Stimulated activated CD8-positive, alpha-beta memory T cell treated with anti-CD3 and anti-CD28 coated beads, Interleukin-12 subunit alpha, Interleukin-12 subunit beta, amount 100 ng/mL, for 24 hours (primary cell): ENCODE results near the gene BMP4.

Experiments used
- DNase-seq: peaks from one replicate; pipeline ENCODE4 v3.0.0-alpha.2; 2020; ENCODE audit errors: extremely low read depth

The BMP4 gene

DNA sequence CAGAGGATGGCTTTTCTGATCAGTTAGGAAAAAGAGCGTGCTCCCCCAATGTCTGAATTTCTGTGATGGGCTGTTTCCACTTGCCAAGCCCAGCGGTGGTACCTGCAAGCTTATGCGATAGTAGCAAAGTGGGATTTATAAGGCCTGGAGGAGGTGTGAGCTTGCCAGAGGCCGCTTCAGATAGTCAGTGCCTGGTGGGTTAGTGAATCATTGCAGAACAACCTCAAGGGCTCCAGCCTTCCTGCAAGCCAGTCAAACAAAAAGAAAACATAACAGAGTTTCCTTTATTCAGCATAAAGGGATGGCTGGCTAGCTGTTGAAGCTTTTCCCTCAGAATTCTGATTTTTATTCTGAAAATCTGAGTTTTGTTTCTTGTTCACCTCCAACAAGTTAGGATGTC lies 7.6 kb upstream of the BMP4 start:
- no peak for DNase-seq

DNA sequence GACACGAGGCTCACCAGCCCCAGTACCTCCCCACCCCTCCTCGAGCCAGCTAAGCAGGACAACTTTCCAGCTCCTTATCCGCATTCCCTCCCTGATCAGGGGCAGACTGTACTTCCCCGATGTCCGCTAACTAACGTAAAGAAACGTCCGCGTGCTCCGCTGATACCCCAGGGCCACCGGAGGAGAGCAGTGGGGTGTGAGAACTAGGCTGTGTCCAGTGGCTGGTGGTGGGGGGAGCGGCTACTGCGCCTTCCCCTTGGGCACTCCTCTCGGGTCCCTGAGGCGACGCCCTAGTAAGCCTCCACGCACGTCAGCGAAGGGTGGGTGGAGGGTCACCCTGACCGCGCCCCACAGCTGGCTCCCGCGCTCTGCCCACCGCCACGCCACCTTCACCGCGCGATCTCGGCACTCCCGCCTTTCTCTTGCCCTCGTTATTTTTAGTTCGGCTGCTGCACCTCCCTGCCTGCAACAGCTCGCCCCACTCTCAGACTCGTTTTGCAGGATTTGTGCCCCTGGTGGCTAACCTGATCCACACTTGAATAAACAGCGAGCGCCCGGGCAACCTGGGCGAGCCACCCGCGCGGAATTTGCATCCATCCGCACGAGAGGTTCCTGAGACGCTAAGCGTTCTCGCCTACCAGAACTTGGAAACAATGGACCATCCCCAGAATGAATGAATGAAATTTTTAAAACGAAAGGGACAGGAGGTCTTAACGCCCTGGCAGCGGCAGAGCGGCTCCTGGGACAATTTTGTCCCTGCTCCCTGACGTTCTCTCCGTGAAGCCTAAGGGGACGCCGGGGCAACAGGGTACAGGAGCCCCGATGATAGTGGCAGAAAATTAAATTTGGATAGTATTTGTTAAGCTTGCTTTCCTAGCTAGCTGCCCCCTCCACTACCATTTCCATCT lies 6.9 kb upstream of the BMP4 start:
- no peak for DNase-seq

- DNase-seq: no peak
Observed at GRCh38 chr14:53962953-53963319, 6.3 kb upstream of the BMP4 start.

GRCh38 chr14:53958628-53959027 lies 2.0 kb upstream of the BMP4 start:
- no peak for DNase-seq

DNA sequence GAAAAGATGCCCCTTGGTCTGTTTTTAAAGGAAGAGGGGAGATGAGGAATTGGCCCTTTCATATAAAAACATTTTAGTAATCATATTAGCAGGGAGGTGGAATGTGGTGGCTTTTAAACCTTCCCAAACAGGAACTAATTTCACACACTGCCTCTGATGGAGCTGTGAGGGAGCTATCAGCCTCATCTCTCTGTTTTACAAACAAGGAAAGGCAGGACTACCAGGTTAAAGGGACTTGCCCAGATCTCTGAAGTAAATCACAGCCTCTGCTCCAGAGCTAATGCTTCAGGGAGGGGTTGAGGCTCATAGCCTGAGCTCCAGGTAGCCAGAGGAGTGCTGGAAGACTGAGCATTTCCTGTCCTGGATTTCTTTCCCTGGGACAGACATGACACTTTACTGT lies 1.1 kb upstream of the BMP4 start:
- no peak for DNase-seq

- DNase-seq: no peak
Observed at GRCh38 chr14:53955671-53956426, 776 bp downstream of the BMP4 start.

- DNase-seq: no peak
Observed at GRCh38 chr14:53955229-53955556, 1.4 kb downstream of the BMP4 start.

- no peak for DNase-seq
Observed at GRCh38 chr14:53954551-53955228, 1.9 kb downstream of the BMP4 start.

DNA sequence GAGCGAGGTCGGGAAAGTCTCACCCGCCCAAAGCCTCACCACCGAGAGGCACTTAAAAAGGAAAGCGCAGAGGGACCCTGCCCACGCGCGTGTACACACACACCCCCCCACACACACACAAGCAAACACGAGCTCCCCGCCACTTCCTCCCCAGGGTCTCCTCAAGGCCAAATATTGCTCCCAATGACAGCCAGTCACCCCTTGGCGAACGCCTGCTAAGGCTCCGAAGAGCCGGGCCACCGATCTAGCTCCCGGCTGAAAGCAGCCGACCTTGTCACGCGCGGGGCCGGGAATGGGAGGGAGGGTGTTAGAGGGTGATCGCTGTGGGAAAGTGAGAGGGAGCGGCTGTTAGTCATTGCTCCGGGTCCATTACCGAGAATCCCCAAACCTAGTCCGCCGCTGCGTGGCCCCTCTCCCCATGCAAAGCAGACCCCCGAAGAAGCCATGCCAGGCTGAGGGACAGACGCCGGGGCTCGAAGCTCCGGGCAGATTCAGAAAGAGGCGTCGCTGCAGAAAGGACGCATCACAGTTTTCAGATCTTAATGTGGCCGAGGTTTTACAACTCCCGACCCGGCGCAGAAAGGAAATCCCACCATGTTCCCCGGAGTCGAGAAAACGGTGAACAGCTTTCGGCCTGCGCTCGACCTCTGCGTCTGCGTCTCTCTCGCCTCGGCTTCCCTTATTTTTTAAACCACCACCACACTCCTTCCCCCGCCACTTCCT lies 2.6 kb downstream of the BMP4 start:
- DNase-seq: no peak

GRCh38 chr14:53953002-53953827 lies 3.4 kb downstream of the BMP4 start:
- no peak for DNase-seq

GRCh38 chr14:53952533-53952932 lies 4.1 kb downstream of the BMP4 start:
- DNase-seq: no peak

DNA sequence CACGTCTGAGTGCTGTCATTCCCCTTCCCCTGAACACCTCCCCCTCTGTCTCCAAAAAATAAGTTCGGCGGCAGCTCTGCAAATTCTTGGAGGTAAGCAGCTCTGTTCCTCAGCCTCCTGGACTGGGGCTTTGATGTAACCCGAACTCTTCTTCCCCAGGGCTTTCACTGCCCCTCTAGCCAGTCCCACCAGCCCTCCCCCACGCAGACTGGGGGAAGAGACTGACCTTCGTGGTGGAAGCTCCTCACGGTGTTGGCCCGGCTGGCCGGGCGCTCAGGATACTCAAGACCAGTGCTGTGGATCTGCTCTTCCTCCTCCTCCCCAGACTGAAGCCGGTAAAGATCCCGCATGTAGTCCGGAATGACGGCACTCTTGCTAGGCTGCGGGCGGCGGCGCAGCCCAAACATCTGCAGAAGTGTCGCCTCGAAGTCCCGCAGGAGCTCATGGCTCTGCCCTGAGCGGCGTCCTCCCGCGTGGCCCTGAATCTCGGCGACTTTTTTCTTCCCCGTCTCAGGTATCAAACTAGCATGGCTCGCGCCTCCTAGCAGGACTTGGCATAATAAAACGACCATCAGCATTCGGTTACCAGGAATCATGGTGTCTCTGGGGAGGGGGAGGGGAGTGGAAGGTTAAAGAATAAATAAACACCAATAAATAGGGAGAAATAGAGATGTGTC lies 4.9 kb downstream of the BMP4 start:
- no peak for DNase-seq

DNA sequence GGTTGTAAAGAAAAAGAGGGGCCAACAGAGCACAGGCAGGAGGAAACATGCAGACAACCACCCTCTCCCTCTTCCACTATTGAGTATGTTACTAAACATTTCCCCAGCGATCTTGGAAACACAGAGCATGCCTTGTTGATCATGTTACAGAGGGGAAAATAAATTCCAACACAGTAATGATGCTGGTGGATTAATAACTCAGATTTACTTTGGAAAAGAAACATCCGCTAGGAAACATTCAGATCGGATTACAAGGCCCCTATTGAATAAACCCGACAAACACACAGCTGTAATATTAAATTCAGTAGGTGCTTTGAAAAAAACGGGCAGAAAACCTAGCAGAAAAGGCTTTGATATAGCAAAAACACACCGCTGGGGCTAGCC lies 5.4 kb downstream of the BMP4 start:
- no peak for DNase-seq

- DNase-seq: no peak
Observed at GRCh38 chr14:53950031-53950793, 6.4 kb downstream of the BMP4 start.

GRCh38 chr14:53949201-53949600 lies 7.4 kb downstream of the BMP4 start:
- DNase-seq: no peak

DNA sequence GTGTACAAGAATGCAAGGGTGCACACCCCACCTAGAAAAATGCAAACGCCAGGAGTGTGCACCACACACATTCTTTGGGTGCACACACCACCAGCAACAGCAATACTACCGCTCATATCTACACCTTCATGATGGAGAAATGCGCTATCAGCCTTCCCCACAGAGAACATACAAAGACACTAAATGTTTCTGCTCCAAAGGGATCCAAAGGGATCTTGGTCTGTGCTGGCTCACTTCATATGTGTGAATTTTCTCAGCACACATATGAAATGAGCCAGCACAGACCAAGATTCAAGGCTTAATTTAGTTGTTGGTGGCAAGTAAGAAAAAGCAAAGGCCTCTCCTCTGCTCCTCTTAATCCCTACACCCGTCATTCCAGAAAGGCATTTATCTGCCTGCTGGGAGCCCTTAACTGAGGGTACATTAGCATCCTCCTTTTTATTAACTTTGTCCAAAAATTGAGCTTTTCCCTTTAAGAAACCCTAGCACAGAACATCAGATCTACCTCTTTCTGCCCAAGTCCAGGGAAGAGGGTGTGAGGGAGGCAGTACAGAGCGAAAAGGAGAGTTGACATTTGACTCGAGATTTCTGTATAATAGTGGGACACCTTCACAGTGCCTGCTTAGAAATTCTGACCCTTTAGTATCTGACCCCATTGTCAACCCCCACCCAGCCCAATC lies 8.3 kb downstream of the BMP4 start:
- DNase-seq: no peak

GRCh38 chr14:53947452-53948204 lies 9.0 kb downstream of the BMP4 start:
- DNase-seq: no peak

DNA sequence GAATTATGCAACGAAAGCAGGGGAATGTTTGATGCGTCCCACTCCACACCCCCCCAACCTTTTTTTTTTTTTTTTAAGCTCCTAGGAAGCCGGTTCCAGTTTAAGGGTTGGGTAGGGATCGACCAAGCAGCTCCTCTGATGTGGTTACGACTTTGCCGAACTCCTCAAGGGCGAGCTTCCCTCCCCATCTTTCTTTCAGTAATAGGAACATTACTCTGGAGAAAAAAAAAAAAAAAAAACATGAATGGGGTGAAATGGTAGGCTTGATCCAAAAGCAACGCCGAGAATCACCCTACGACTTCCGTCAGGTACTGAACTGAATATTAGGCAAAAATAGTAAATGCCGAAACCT lies 9.6 kb downstream of the BMP4 start:
- DNase-seq: no peak
